G401 (cell line): ENCODE results near the gene MAP3K7CL. TPM values are rescaled to one million over a fixed set of nuclear protein-coding genes. Genes with fewer than 3 reads are reported as not detected.
A peak's percentile ranks its signal among the peaks of the same experiment; 100 is the strongest.
"Not testable (repeated sequence)": the region's sequence is repeated elsewhere in the genome, so short reads cannot be mapped to it uniquely, and the experiment has no call there.

Source experiments
- DNase-seq: peaks from one replicate; pipeline ENCODE4 v3.0.0-alpha.2; 2015; ENCODE audit warnings: low spot score
- in situ Hi-C: cut with HindIII; loops from 2 replicates; pipeline ENCODE4 v1.10.0; 2016; ENCODE audit warnings: low sequenced_read_pairs, mixed read lengths
- total RNA-seq: library from RNA; depleted of rRNA; stranded (reverse); fragments of >200 nt; shearing (Covaris generic); gene quantifications from 2 replicates; pipeline ENCODE4 v1.2.3, GENCODE V29; 2014

MAP3K7CL gene
- total RNA-seq, 1 experiment from 2014 or later = 1.9 TPM

DNA sequence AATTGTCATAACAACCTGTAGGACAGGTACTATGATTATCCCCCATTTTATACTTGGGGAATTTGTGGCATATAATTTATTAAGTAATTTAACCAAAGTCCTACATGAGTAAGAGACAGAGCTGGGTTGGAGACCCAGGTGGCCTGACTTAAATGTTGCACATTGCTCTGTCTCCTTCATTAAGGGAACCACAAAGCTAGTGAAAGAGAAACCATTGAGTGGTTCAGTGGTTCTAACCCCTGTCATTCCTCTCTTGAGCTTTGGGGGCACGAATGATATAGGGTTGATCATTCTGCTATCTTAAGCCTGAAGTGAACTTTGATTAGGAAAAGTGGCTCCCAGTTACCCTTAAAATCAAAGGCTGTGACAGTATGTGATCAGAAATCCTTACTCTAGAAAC lies 5.3 kb upstream of the MAP3K7CL start:
- no peak for DNase-seq
- in situ Hi-C loops = no loop called here

DNA sequence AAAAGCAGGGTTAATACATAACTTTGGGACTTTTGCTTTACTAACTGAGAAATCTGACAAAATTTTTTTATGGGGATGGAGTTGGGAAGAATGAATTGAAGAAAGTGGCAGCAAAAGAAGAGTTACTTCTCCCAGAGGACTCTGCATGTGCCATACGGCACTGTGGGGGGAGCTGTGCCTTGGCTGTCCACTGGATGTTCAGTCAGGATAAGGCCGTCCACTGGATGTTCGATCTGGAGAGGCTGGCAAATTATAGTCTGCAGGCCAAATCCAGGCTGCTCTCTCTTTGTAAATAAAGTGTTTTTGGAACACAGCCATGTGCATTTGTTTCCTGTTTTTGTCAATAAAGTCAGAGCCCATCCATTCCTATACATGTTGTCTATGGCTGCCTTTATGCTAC lies 4.5 kb upstream of the MAP3K7CL start:
- no peak for DNase-seq
- in situ Hi-C loops = no loop called here

DNA sequence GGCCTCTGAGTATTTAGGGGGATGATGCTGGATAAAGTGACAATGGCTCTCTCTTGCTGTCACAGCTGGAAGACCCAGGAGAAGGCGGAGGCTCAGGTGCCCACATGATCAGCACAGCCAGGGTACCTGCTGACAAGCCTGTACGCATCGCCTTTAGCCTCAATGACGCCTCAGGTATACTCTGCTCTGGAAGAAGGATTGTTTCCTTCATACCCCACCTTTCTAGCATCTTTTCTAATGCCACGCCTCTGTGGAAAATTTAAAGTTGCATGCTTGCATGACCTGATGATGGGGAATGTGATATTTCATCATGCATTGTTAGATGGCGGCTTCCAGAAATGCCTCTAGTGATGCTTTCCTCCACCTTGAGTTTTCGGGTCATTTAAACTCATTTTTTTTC lies 2.8 kb downstream of the MAP3K7CL start:
- no peak for DNase-seq
- in situ Hi-C loops = no loop called here

DNA sequence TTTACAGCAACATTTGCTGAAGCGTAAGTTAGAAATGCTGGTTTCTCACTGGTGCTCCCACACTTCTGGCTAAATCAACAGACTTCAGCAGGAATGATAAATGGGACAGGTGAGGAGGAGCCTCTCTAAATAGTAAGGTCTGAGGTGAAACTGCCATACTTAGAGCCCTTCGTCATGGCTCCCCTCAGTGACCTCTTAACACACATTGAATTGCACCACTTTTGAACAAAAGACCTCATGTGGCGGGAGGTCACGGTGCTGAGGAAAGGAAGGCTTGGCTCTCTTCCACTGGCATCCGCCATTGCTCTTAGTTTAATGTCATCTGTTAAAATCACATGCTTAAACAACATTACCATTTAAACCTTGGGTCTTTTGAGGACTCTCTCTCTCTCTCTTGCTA lies 3.4 kb downstream of the MAP3K7CL start:
- no peak for DNase-seq
- in situ Hi-C loops = no loop called here

DNA sequence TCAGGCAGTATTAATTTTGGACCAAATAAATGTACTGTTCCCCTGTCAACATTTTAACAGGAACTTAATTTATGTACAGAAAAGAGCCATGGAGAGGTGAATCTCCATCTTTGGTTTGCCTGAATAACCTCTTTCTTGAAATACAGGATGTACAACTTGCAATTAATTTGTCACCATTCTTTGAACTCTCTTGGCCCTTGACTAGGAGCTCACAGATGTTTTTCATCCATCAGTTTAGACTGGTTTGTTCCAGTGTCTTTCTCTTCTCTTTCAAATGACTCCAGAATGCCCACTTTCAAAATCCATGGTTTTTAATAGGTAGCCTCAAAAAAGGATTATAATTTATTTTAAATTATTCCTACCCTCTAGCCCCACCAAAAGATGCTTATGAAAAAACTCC lies 5.0 kb downstream of the MAP3K7CL start:
- in situ Hi-C loops = no loop called here
- no peak for DNase-seq

DNA sequence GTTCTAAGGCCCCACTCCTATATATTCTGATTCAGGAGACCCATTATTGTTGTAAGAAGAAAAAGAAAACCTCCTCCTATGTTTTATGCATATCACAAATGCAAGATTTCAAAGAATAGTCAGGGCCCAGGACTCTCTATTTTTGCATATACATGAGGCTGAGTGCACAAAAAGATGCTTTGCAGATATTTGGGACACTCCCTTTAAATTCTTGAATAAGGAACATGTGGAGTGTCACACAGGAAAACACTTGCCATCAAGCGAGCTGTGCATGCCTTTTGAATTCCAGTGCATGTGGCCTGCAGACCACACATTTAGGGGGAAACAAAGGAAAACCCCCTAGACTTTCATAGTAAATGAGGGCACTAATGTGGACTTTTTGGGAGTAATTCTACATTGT lies 5.6 kb downstream of the MAP3K7CL start:
- DNase-seq = no peak
- in situ Hi-C loops = no loop called here

DNA sequence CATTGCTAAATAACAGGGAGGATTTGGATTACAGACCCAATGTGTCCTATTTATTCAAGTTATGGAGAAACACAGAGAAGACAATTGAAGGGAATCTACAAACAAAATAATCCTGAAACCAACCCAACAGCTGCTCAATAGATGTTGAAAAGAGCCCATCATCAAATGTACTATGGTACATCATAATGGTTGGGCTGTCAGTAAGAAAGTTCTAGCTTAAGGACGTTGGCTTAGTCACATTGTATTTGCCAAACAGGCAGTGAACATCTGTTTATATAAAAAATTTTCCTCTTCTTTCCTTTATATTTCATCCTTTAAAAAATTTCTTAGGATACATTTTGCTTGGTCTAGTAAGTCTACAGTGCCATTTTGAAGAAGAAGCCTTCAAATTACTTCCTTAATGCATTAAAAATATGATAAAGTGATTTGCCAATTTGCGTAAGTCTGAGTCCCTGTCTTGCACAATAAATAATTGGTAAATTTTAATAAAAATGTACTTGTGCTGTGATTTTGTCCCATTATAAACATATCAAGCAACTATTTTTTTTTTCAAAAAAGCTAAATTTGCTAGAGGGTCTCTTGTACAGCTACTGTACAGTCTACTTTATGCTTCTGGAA lies 14.4 kb downstream of the MAP3K7CL start:
- in situ Hi-C loops = no loop called here
- no peak for DNase-seq

DNA sequence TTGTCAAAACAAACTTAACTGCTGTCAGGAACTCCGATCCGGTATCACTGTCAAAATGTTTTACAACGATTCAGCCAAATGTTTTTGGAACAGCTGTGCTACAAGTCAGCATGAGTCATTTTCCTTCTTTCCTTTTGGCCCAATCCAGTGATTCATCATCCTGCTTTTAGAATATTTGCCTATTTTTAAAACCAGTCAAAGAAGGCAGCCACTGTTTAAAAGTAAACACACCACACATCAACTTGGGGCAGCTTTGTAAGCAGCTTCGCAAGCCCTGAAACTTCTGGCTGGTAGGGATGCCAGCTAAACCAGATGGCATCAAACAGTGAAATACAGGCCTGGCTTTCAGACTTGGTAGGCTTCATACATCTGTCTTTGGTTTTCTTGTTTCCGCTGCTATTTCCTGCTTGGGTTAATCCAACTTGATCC lies 14.9 kb downstream of the MAP3K7CL start:
- peak; percentile 4 for DNase-seq
- in situ Hi-C loops = no loop called here

DNA sequence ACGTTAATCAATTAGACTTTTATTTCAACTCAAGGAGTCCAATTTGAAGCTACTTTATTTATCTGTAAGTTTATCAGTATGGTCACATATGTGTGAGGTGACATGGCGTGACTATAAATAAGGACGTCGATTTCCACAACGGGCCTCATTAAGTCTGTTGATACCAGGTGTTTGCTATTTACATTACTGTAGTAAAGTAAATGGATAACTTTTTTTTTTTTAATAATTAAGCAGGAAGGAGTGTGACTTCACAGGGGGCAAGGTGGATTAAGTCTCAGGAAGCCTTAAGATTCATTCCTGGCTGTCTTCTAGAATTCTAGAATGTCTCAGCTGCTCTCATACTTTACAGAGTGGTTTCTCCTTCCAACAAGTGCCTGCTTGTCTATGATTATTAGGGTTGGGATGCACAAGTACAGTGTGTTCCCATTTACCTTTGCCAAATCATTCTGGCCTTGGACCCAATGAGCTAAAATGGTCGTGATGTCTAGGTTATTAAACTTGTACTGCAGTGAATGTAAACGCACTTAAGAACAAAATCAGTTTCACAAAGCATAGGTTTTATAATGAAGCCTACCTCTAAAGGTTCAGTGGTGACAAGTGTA lies 15.5 kb downstream of the MAP3K7CL start:
- in situ Hi-C loops = no loop called here
- no peak for DNase-seq

DNA sequence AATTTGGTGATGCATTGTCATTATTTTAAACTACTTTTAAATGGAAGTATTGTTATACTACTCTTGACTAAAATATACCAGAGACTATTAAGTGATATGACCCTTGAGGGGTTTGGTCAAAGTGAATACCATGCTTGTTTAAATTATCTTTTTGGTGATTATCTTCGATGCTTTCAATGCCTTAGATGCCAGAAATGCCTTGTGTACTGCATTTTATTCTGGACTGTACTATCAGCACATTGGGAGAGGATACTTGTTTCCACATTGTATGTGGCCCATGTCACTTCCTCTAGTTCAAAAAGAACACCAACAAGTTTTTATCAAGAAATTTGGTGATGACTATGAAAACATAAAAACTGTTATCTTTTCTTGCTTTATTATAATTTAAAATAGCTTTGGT lies 16.3 kb downstream of the MAP3K7CL start:
- DNase-seq = no peak
- in situ Hi-C loops = no loop called here

DNA sequence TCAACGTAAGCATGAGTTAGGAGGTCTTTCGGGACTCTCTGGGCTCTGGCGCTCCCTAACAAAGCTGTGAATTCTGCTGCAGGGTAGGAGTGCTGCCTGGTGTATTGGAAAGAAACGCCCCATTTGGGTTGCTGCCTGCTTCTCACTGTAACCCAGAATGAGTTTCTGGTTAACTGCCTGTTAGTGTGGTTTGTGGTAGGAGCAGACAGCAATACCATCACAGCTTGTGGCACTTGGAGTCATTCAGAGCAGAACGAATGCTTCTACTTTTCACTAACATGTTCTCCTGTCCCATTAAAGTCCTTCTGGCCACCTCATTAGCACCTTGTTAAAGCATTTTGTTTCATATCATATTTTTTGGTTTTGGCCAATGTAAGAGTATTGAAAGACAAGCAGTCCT lies 18.1 kb downstream of the MAP3K7CL start:
- no peak for DNase-seq
- in situ Hi-C loops = no loop called here

DNA sequence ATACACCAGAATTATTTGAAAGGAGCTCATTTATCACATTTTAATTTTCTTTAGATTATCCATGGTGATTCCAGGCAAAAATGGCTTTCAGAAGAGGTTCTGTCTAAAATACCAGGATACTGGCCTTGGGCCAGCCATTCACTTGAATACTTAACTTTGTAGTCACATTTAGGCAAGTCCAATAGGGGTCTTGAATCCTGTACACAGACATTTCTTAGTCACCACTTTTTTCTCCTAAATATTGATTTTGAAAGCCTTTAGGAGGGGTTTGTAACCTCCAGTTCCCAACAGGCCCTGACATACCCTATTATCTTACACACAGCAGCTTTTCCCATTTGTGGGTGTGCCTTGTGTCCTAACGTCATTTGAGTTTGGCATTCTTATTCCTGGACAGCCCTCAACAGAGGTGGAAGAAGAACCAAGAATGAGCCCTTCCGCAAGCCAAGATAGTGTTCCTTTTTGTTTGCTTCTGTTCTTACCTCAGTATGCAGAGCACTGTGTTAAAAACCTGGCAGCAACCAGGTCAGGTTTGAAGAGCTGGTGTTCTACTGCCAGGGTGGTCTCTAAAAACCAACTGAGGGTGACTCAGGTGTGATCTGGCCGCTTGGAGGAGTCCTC lies 19.5 kb downstream of the MAP3K7CL start:
- in situ Hi-C loops = no loop called here
- no peak for DNase-seq

DNA sequence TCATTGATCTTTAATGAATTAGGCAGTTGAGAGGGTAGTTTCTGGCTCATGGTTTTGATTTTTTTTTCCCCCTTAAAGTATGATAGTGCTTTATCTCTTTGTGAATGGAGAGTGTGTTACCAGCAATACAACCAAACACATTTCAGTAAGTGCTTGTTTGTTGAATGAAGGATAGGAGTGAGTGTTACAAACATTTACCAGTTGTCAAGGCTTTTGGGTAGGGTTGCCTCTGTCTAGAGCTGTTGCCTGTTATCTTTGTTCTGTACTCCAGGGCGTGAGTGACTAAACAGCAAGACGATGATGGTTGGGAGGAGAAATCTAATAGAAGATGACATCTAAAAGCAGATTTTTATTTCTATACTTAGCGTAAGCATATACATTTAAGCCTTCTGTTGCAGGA lies 21.5 kb downstream of the MAP3K7CL start:
- in situ Hi-C loops = no loop called here
- DNase-seq = no peak

DNA sequence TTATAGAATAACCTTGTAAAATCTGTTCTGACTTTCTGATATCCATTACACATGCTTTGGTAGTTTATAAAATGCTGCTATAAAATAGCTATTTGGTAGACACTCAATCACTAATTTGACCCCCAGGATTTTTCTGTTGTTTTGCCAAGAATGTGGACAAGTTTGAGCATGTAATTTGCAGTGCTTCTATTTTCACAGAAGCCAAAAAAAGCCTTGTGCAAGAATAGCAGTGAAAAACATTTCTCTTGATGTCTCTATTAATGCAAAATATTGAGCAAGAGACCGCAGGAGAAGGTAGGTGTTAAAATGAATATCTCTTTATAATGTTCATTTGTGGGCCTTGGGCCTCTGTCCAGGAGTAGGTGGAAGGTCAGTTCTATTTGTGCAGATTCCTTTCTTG lies 22.5 kb downstream of the MAP3K7CL start:
- in situ Hi-C loops = no loop called here
- no peak for DNase-seq

DNA sequence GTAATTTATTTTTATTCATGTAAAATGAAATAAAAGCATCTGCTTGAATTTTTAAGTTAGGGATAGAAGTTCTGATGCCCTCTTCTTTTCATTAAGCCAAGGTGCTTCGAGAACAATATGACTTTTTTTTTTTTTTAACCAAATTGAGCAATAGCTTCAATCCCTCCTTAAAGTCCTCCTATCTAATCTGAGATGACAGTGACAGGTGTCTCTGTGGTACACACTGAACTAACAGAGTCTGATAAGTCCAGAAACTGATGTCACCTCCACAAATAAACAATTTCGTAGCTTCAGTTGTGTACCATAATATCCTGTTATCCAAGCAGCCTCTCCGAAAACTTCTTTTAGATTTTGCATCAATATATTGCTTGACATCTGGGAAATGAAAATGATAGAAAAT lies 23.8 kb downstream of the MAP3K7CL start:
- DNase-seq = no peak
- in situ Hi-C loops = no loop called here

DNA sequence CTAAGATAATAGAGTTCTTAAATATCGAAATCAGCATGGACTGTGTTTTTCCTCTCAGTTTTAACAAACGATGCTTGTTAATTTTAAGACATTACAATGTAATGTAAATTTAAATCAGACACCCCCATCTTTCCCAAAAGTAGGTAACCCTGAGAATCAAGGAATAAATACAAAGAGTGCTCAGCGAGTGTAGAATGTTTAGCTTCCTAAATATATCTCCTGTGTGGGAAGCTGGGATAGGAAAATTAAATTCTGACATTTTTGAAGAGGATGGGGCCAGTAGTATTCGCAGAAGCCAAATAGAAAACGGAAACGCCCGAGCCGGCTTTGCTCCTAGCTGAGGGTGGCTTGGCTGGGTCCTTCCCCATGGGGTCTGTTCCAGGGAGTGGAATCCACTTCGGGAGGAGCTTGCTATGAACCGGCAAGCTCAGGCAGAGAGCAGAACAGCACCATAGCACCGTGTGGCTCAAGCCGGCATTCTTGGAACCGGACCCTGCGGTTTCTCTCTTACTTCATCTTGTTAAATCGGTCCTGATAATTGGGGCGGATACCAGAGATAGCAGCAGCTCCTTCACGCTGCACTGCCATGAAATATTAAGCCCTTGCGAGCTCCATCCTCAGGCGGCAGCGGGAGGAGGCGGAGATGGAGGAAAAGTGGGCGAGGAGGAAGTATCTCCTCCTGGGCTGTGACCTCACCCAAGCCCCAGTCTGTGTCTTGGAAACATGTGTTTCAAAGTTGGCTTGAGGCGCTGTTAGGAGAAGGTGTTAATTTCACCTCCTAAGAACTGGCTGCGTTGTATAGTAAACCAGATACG lies 24.9 kb downstream of the MAP3K7CL start:
- in situ Hi-C loops = no loop called here
- DNase-seq = peak; percentile 46

DNA sequence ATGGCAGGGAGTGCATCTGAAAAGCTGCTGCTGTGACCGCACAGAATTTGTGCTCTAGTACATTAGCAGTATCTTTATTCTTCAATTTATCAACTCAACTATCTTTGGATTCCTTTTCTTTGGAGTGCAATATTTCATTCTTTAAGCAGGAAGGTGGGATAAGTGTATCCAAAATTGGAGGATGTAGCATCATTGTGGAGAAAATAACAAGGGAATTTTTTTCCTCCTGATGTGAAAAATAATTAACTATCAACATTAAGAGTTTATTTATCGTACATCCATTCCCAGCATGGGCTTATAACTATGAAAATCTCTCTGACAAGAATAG lies 25.5 kb downstream of the MAP3K7CL start:
- no peak for DNase-seq
- in situ Hi-C loops = no loop called here

DNA sequence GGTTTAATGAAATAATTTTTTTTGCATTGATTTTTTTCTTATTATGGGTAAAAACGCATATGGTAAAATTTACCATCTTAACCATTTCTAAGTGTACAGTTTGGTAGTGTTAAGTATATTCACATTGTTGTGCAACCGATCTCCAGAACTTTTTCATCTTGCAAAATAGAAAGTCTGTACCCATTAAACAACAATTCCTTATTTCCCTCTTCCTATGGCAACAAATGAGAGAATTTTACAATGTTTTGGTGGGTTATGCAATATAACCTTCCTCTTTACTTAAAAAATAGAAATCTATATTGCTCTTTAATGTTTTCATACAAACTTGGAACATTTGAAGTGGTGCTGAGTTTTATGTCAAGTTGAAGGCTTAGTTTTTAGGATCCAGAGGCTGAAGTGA lies 26.6 kb downstream of the MAP3K7CL start:
- no peak for DNase-seq
- in situ Hi-C loops = no loop called here

DNA sequence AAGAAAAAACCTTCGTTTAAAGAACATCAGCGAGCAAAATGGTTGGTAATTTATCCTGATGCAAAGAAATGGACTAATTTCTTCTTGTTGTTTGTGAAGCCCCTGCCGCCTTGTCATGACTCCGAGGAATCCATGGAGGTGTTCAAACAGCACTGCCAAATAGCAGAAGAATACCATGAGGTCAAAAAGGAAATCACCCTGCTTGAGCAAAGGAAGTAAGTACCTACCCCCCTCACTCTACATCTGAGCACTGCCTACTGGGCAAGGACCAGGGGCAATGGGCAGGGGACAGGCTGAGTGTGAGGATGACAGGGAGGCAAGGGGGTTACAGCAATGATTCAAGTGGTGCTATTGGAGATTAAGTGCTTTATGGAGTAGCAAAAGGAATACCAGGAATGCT lies 29.4 kb downstream of the MAP3K7CL start:
- DNase-seq = no peak
- in situ Hi-C loops = no loop called here

DNA sequence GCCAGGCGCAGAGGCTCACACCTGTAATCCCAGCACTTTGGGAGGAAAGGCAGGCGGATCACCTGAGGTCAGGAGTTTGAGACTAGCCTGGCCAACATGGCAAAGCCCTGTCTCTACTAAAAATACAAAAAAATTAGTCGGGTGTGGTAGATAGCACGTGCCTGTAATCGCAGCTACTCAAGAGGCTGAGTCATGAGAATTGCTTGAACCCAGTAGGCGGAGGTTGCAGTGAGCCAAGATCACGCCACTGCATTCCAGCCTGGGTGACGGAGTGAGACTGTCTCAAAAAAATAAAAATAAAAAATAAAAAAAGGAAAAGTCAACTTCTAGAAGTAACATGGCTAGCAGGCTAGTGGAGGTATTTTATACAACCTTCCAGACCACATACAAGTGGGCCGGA lies 32.4 kb downstream of the MAP3K7CL start:
- DNase-seq, in situ Hi-C loops: not testable (repeated sequence)
